ENCODE data around the gene CDC26. TPM values are rescaled to one million over a fixed set of nuclear protein-coding genes. Genes with fewer than 3 reads are reported as not detected.

Gene CDC26
- total RNA-seq (2022; extraction: Qiagen RNA extraction; ENCODE audit: low read depth) = 45.6 to 60.1 TPM (median 47.4 TPM) in 5 replicates

DNA sequence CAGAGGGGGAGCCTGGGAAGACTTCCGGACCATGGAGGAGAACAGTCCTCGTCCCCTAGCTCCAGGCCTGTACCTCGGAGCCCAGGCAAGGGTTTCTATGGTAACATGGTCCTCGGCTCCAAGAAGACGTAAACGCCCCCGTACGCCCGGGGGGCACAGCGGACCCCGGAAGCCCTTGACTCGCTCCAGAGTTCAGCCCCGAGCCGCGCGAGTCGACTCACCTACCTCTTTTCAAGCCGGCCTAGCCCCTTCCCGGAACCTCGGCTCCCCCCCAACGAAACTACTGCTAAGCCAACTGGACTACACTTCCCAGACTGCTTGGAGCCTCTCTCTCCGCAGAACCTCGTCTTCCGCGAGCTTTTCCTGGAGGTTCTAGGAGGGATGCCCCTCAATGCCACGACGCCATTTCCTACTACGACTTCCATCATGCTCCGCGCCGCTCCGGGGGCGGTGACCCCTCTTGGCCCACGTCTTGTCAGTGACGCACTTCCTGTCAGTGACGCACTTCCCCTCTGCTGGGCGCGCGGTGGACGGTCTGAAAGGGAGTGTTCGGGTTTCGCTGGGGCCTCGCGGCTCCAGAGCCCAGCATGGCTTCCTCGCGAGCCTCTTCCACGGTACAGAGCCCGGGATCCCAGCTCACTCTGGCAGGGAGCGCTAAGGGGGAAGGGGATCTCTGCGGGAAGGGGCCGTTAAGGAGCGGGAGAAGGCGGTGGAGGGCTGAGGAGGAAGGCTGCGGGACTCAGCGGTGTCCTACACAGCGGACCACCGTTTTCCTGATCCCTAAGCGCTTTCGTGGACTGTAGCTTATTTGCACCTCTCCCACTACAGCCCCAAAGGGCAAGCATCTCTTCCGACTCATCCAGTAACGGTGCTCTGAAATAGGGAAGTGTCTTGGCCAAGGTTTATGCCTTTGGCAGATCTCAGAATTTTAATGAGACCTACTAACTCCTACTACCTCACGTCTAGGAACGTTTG, at the start of gene CDC26, which contains the start of gene PRPF4:
Gene CDC26 (minus strand): TSS at position 416 of the 975 bp plus-strand sequence. CDS start 3,065 bp downstream, outside the sequence.
Gene PRPF4 (plus strand): TSS at position 502 of the 975 bp plus-strand sequence. CDS start 86 bp downstream, at position 588.

DNA sequence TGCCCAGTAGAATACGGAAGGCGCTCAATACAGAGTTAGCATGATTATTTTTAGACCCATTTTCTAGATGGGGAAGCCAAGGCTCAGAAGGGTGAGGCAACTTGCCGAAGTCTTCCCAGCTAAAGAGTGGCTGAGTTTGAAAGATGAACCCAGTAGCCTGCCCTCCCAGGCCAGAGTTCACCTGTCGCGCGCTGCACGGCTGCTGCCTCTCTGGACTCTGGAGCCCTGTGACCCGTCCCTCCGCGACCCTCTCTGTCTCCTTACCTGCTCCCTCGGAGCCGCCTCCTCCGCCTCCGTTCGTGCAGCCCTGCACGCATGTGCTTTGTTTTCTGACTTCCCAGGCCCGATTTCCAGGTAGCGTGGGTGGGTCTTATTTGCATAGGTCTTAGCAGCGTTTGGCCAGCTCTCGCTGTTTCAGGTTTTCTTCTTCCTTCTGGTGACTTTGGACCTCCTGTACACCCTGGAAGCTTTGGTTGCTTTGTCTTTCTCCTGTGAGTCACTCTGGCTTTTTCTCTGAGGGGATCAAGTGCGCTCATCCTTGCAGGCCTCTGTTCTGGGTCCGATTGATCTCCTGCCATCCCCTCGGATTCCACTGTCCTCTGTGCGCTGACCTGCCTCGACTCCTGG, 27.5 kb upstream of the CDC26 start, which contains the start of gene RNF183:
Gene RNF183 (minus strand): TSS at position 585 of the 627 bp plus-strand sequence. CDS start 5,192 bp downstream, outside the sequence.

DNA sequence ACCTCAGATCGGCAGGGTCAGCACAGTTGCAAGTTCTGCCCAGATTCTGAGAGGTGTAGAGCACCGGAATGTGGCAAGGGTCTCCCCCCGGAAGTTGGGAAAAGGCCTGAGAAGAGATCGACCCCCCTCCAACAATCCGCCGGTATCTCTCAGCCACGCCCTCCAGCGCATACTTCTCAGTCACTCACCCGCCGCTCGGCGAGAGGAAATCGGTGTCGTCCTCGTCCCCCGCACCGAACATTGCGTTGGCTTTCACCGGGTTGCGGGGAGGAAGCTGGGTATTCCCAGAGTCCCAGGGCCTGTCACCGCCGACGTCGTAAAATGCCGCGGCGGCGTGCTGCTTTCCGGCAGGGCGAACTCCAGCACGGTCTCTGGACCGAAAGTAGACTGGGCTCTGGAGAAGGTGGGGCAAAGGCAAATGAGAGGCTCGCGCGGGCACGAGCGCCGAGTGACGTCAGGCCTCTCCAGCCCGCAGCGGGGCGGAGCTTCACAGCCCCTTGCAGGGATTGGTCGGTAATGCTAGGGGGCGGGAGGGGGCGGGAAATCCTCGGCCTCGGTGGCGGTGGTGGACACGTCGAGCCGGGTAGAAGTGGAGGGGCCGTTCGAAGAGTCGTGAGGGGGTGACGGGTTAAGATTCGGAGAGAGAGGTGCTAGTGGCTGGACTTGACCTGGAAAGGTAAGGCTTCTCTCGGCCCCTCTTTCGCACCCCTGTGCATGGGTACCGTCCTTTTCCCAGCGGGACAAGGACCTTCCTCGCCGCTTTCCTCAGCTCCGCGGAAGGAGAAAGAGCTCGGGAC, 54.2 kb downstream of the CDC26 start, which contains the start of the genes FKBP15 and SLC31A1:
Gene FKBP15 (minus strand): TSS at position 275 of the 797 bp plus-strand sequence. CDS start 34 bp downstream, at position 241.
Gene SLC31A1 (plus strand): TSS at position 542 of the 797 bp plus-strand sequence. CDS start 34,605 bp downstream, outside the sequence.

Other genes with a start within 250 kb of the CDC26 start
- gene ZFP37, start 218.8 kb downstream of the CDC26 start, total RNA-seq (2022; extraction: Qiagen RNA extraction; ENCODE audit: low read depth) = 1.3 to 2.5 TPM (median 2.0 TPM) in 5 replicates
- gene SLC31A2, start 124.6 kb downstream of the CDC26 start, total RNA-seq (2022; extraction: Qiagen RNA extraction; ENCODE audit: low read depth) = 6.4 to 8.4 TPM (median 7.6 TPM) in 5 replicates
- gene FKBP15, start 54.3 kb downstream of the CDC26 start, total RNA-seq (2022; extraction: Qiagen RNA extraction; ENCODE audit: low read depth) = 16.0 to 19.2 TPM (median 16.5 TPM) in 5 replicates
- 18.8 to 21.9 TPM (median 20.6 TPM) in 5 replicates for gene SLC31A1, start 54.0 kb downstream of the CDC26 start, total RNA-seq (2022; extraction: Qiagen RNA extraction; ENCODE audit: low read depth)
- 52.6 to 56.0 TPM (median 55.0 TPM) in 5 replicates for gene PRPF4, start 86 bp upstream of the CDC26 start, total RNA-seq (2022; extraction: Qiagen RNA extraction; ENCODE audit: low read depth)
- gene RNF183, start 27.8 kb upstream of the CDC26 start, total RNA-seq (2022; extraction: Qiagen RNA extraction; ENCODE audit: low read depth) = 0.19 TPM in 1 of 5 replicates, not detected in the others
- gene WDR31, start 64.7 kb upstream of the CDC26 start, total RNA-seq (2022; extraction: Qiagen RNA extraction; ENCODE audit: low read depth) = 0.69 to 1.4 TPM (median 1.2 TPM) in 5 replicates
- 0.24 TPM in 1 of 5 replicates, not detected in the others for gene BSPRY, start 74.0 kb upstream of the CDC26 start, total RNA-seq (2022; extraction: Qiagen RNA extraction; ENCODE audit: low read depth)
- gene HDHD3, start 101.4 kb upstream of the CDC26 start, total RNA-seq (2022; extraction: Qiagen RNA extraction; ENCODE audit: low read depth) = 19.3 to 25.9 TPM (median 23.8 TPM) in 5 replicates
- gene ALAD, start 125.7 kb upstream of the CDC26 start, total RNA-seq (2022; extraction: Qiagen RNA extraction; ENCODE audit: low read depth) = 11.5 to 16.5 TPM (median 15.3 TPM) in 5 replicates
- 93.7 to 121 TPM (median 107 TPM) in 5 replicates for gene POLE3, start 135.1 kb upstream of the CDC26 start, total RNA-seq (2022; extraction: Qiagen RNA extraction; ENCODE audit: low read depth)
- gene C9orf43, start 135.2 kb upstream of the CDC26 start, total RNA-seq (2022; extraction: Qiagen RNA extraction; ENCODE audit: low read depth) = 0.35 to 0.59 TPM (median 0.51 TPM) in 5 replicates
- gene RGS3, start 188.2 kb upstream of the CDC26 start, total RNA-seq (2022; extraction: Qiagen RNA extraction; ENCODE audit: low read depth) = 19.9 to 24.9 TPM (median 24.4 TPM) in 5 replicates